ENCODE results near the gene EEF1A2.

- TF ChIP-seq CTCF (IDR thresholded peaks at IDR 0.05; ENCODE audit: low read length) (no peak), EZH2 (optimal IDR thresholded peaks at IDR 0.05; ENCODE audit: low read depth, low read length) (no peak)
These were observed 14.6 kb downstream of the EEF1A2 start for GRCh38 chr20:63484236-63484635.

Data from MM.1S (cell line).